Mesodermal cell (in vitro differentiated cells): ENCODE data around the gene MRPL27.

Source experiments
- H3K27ac ChIP-seq: 2 replicates; pipeline ENCODE4 v1.7.0; 2013; ENCODE audit warnings: mild to moderate bottlenecking, low read depth, low read length, moderate library complexity; ENCODE audit not compliant: severe bottlenecking
- H3K36me3 ChIP-seq: 2 replicates; pipeline ENCODE4 v1.7.1; 2013; ENCODE audit warnings: mild to moderate bottlenecking, low read length, moderate library complexity; ENCODE audit not compliant: control insufficient read depth, insufficient read depth
- H3K4me1 ChIP-seq: one replicate; pipeline ENCODE4 v1.7.1; 2013; ENCODE audit warnings: mild to moderate bottlenecking, low read length; ENCODE audit not compliant: insufficient read depth, control insufficient read depth, poor library complexity, severe bottlenecking
- H3K4me3 ChIP-seq: 2 replicates; pipeline ENCODE4 v1.7.0; 2013; ENCODE audit warnings: low read length, control low read depth, mild to moderate bottlenecking; ENCODE audit not compliant: insufficient read depth, poor library complexity, severe bottlenecking; ENCODE audit errors: extremely low read depth
- H3K9me3 ChIP-seq: 2 replicates; pipeline ENCODE4 v1.7.1; 2013; ENCODE audit warnings: mild to moderate bottlenecking, low read length, moderate library complexity; ENCODE audit not compliant: control insufficient read depth
- WGBS, 2 experiments: methylation state at CpG; one replicate each; pipeline ENCODE4 v1.1.5; 2013; ENCODE audit warnings: missing lambda C conversion rate in 2 of 2; ENCODE audit not compliant: insufficient coverage in 2 of 2; 5-methylcytosine and 5-hydroxymethylcytosine counted together

Gene MRPL27

GRCh38 chr17:50352693-50353599 lies 20.0 kb downstream of the MRPL27 start:
- Histone ChIP-seq H3K4me3 (no peak overlapping the region), H3K36me3 (peaks cover 67% of the 10 kb centered on the region), H3K4me1 (peaks cover 14% of the 10 kb centered on the region), H3K9me3 (no peaks in the 10 kb centered on the region), H3K27ac (no peak overlapping the region)
- WGBS, 2 experiments: 91 to 95% methylated on average over 18 to 21 of the region's 21 CpGs

- Histone ChIP-seq H3K36me3 (peaks cover 60% of the 10 kb centered on the region), H3K9me3 (no peaks in the 10 kb centered on the region), H3K4me1 (peaks cover 20% of the 10 kb centered on the region), H3K27ac (no peak overlapping the region), H3K4me3 (no peak overlapping the region)
- WGBS, 2 experiments: 95 to 97% methylated on average over 3 to 6 of the region's 6 CpGs
These were observed 20.8 kb downstream of the MRPL27 start for GRCh38 chr17:50352072-50352692.

DNA sequence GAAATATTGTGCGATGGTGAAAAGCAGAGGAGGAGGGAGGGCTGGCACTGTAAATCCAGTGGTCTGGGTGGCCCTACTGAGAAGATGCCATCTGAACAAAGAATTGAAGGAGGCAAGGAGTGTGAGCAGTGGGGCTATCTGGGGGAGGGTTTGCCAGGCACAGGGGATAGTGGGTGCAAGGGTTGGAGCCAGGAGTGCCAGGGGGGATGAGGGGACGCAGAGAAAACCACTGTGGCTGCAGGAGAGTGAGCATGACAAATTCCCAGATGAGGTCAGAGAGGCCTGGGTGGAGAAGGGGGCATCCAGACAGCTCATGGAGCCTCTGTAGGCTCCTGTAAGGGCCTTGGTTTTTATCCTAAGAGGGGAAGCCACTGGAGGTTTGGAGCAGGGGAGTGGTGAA lies 22.3 kb downstream of the MRPL27 start:
- WGBS, 2 experiments: 100% methylated on average over 1 to 2 of the region's 2 CpGs

DNA sequence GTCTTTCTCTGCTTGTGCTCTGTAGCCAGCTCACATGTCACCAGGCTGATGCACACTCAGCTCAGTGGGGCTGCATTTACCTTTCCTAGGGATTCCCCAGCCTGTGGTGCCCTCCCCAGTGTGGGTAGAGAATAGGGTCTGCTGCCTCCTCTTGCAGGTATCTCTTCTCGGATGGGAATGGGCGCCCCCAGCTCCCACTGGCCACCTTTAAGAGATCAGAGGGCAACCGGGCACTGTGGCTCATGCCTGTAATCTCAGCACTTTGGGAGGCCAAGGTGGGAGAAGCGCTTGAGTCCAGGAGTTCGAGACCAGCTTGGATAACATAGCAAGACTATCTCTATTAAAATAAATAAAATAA lies 23.8 kb downstream of the MRPL27 start:
- Histone ChIP-seq H3K4me1 (peaks cover 20% of the 10 kb centered on the region), H3K36me3 (peaks cover 30% of the 10 kb centered on the region), H3K9me3 (no peaks in the 10 kb centered on the region), H3K4me3 (no peak overlapping the region), H3K27ac (no peak overlapping the region)
- 93 to 100% methylated on average over 2 of the region's 5 CpGs for WGBS, 2 experiments

More for the DNA sequence above, 22.3 kb downstream of the MRPL27 start:
- Histone ChIP-seq H3K4me3 (no peak overlapping the region), H3K9me3 (no peaks in the 10 kb centered on the region), H3K36me3 (peaks cover 45% of the 10 kb centered on the region), H3K4me1 (peaks cover 20% of the 10 kb centered on the region), H3K27ac (no peak overlapping the region)

DNA sequence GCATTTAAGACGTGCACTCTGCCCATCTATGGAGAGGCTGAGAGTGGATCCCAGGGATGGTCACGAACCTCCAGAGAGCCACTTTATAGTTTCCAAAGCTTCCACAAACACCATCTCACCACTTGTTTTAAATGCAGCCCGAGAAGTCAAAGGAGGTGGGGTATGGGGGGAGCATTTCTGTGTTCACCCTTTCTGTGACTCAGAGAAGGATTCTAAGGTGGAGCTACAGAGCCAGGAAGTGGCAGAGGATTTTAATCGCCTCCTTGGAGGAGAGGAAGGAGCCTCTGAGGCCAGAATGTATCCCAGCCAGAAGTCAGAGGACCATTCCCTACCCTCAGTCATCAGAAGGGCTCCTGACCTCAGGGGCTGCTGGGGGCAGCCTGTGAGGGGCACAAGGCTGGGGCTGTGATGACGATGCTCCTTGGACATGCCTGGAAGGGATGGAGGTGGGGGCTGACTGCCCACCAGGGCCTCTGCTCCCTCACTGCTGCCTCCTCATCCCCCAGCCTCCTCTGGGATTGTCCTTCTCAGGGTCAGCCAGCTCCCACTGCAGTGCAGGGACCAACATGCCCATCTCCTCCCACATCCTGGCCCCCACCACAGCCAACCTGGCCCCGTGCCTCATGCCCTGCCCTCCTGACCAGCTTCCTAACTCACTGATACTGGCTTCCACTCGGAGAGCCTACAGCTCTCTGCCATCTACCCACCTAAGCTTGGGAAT lies 24.3 kb downstream of the MRPL27 start:
- Histone ChIP-seq H3K4me1 (peaks cover 20% of the 10 kb centered on the region), H3K9me3 (no peaks in the 10 kb centered on the region), H3K27ac (no peak overlapping the region), H3K36me3 (peaks cover 25% of the 10 kb centered on the region), H3K4me3 (no peak overlapping the region)
- 77 to 90% methylated on average over 3 to 4 of the region's 7 CpGs for WGBS, 2 experiments

DNA sequence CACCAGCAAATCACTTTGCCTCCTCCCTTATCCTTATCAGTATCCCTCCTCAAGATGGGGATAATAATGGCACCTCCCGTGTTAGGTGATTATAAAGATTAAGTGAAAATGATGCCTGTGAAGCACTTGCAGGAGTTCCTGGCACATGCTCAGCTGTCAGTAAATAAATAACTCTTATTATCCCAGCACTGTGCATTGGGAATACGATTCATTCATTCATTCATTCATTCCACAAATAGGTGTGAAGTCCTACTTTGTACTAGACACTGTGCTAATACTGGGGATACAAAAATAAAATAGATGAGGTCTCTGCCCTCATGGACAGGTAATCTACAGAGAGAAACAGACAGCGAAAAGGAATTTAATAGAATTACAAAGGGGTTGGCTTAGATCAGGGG lies 25.1 kb downstream of the MRPL27 start:
- no peaks in the 10 kb centered on the region for H3K9me3 ChIP-seq
- peak overlapping the region; percentile 77 for H3K4me3 ChIP-seq
- no peak overlapping the region for H3K27ac ChIP-seq
- WGBS, 2 experiments: 92 to 100% methylated on average over 1 of the region's 3 CpGs
- H3K4me1 ChIP-seq: peaks cover 20% of the 10 kb centered on the region
- H3K36me3 ChIP-seq: peaks cover 19% of the 10 kb centered on the region

- Histone ChIP-seq H3K36me3 (peaks cover 13% of the 10 kb centered on the region), H3K4me1 (peaks cover 20% of the 10 kb centered on the region), H3K27ac (no peak overlapping the region), H3K9me3 (no peaks in the 10 kb centered on the region), H3K4me3 (peak overlapping the region; percentile 77)
- WGBS, 2 experiments: 8 to 14% methylated on average over 12 to 14 of the region's 17 CpGs
These were observed 25.7 kb downstream of the MRPL27 start for GRCh38 chr17:50347117-50347893.

- H3K9me3 ChIP-seq: no peaks in the 10 kb centered on the region
- H3K4me1 ChIP-seq: peaks cover 20% of the 10 kb centered on the region
- 0 to 1% methylated on average over 48 to 55 of the region's 57 CpGs for WGBS, 2 experiments
- peak overlapping the region; percentile 77 for H3K4me3 ChIP-seq
- H3K36me3 ChIP-seq: peaks cover 5% of the 10 kb centered on the region
- H3K27ac ChIP-seq: no peak overlapping the region
These were observed 26.5 kb downstream of the MRPL27 start for GRCh38 chr17:50346313-50347116.

DNA sequence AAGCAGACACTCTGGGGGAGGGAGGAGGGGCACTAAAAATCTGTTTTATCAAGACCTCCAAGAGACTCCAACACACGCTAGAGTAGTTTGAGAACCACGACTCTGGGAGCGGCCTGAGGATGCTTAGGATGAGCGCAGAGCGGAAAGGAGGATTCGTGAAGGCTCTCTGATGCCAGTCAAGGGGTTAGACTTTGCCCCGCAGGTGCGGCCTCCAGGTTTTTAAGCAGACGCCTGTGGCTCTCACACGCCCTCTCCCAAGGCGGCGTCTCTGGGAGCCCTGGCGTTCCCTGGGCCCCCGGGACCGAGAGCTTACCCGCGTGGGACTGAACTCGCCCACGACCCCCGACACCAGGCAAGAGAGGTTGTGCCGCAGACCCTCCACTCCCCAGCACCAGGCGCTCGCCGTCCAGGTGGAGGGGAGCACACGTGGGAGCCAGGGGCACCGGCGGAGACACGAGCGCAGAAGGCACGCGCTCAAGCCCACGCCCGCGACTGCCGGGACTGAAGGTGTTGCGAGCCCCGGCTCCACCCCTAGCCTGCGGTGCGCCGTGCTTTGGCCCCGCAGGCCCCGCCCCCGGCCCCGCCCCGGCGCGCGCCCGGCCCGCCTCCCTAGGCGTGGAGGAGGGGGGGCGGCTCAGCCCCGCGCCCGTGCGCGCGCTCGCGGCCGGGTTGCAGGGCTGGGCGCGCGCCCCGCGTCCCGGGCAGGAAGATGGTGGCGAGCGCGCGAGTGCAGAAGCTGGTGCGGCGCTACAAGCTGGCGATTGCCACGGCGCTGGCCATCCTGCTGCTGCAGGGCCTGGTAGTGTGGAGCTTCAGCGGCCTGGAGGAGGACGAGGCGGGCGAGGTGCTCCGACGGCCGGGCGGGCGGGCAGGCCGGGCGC lies 27.3 kb downstream of the MRPL27 start, which contains the start of gene XYLT2:
XYLT2 (plus strand) TSS at position 695 of the 881 bp plus-strand sequence; CDS start at position 710, 15 bp downstream.
- Histone ChIP-seq H3K4me1 (peaks cover 20% of the 10 kb centered on the region), H3K9me3 (no peaks in the 10 kb centered on the region), H3K4me3 (peak within 1 kb of the TSS; percentile 77), H3K27ac (no peak within 1 kb of the TSS), H3K36me3 (peaks cover 4% of the 10 kb centered on the region)
- 6 to 11% methylated on average over 49 to 55 of the region's 87 CpGs for WGBS, 2 experiments
